GM18861 (cell line): Measurements from ENCODE around the gene ZNF580.

Experiments used
- ATAC-seq: cut with Tn5 transposase; IDR thresholded peaks from one replicate; pipeline ENCODE4 v1.9.1; 2021; ENCODE audit not compliant: unreplicated experiment

Gene ZNF580

GRCh38 chr19:55675661-55676354 lies 35.0 kb downstream of the ZNF580 start:
- ATAC-seq: no peak

- ATAC-seq: no peak
Measured at GRCh38 chr19:55676383-55676782, 35.6 kb downstream of the ZNF580 start.

GRCh38 chr19:55676889-55677505 lies 36.2 kb downstream of the ZNF580 start:
- no peak for ATAC-seq

- no peak for ATAC-seq
Measured at GRCh38 chr19:55677572-55678028, 36.8 kb downstream of the ZNF580 start.

- ATAC-seq: peak; percentile 52
Measured at GRCh38 chr19:55678121-55678671, 37.4 kb downstream of the ZNF580 start.

- no peak for ATAC-seq
Measured at GRCh38 chr19:55679343-55680257, 38.8 kb downstream of the ZNF580 start.

GRCh38 chr19:55680339-55681130 lies 39.7 kb downstream of the ZNF580 start:
- no peak for ATAC-seq

- ATAC-seq: no peak
Measured at GRCh38 chr19:55681131-55682092, 40.6 kb downstream of the ZNF580 start.

- no peak for ATAC-seq
Measured at GRCh38 chr19:55683449-55684261, 42.9 kb downstream of the ZNF580 start.

- no peak for ATAC-seq
Measured at GRCh38 chr19:55684946-55685681, 44.3 kb downstream of the ZNF580 start.

GRCh38 chr19:55685776-55686175 lies 45.0 kb downstream of the ZNF580 start:
- ATAC-seq: no peak

GRCh38 chr19:55686311-55687050 lies 45.7 kb downstream of the ZNF580 start:
- no peak for ATAC-seq

- ATAC-seq: no peak
Measured at GRCh38 chr19:55687281-55688201, 46.7 kb downstream of the ZNF580 start.

- ATAC-seq: no peak
Measured at GRCh38 chr19:55688422-55689218, 47.8 kb downstream of the ZNF580 start.

- no peak for ATAC-seq
Measured at GRCh38 chr19:55689411-55690108, 48.8 kb downstream of the ZNF580 start.
